GM18858 (cell line): Measurements from ENCODE around the gene TARS2.

Experiments used
- ATAC-seq: cut with Tn5 transposase; IDR thresholded peaks from one replicate; pipeline ENCODE4 v1.9.1; 2021; ENCODE audit not compliant: unreplicated experiment

Gene TARS2

DNA sequence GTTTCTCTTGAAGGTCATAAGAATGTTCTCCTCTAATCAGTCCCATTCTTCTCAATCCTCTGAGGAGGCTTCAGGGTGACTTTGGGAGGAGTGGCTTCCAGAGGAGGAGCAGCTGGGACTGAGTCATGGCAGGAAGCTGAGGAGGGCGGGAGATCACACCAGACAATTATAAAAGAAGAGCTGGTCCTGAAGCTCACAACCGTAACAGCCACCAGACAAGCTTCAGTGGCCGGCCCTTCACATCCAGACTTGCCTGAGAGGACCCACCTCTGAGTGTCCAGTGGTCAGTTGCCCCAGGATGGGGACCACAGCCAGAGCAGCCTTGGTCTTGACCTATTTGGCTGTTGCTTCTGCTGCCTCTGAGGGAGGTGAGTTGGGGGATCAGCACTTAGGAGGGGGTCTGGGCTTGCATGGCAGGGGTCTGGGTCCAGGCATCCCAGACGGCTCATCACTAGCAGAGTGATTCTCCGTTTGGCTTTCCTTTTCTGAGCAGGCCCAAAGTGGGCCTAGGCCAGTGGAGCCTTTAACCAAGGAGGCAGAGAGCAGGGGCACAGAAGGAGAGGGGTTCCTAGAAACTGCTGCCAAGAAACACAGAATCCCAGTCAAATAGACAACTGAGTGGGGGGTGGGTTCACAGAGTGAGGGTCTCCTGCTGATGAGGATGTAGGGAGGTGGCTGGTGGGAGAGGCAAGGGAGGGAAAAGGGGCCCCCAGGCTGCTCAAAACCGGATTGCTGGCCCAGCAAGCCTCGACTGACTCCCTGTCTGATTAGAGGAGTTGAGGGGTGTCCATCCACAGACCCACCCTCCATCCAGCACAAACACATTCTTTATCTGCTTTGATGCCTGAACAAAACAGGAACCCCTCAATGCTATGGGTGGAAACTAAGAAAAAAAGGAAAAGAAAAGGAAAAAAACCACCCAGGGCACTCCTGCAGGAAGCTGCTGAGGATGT lies 21.0 kb downstream of the TARS2 start, which contains the start of gene ECM1:
Gene ECM1, plus strand, starts transcription at position 198 of the 953 bp plus-strand sequence. Its CDS starts 101 bp downstream, at position 299.
- no peak for ATAC-seq

DNA sequence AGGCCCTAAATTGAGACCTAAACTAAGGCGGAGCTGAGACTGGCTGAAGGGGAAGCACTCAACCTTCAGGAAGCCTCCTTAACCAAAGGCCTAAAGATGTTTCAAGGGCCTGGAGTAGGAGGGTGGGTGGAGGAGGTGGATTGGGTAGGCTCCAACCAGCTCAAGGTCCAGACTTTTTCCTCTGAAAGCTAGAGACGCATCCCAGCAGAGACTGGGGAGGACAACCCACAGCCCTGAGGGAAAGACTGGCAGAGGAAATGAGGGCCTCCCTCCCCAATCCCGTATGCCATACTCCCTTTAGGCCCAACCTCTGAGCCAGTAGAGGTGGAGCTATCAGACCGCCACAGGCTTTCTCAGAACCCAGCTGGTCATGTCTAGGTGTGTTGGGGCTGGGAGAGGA lies 21.8 kb downstream of the TARS2 start:
- no peak for ATAC-seq

DNA sequence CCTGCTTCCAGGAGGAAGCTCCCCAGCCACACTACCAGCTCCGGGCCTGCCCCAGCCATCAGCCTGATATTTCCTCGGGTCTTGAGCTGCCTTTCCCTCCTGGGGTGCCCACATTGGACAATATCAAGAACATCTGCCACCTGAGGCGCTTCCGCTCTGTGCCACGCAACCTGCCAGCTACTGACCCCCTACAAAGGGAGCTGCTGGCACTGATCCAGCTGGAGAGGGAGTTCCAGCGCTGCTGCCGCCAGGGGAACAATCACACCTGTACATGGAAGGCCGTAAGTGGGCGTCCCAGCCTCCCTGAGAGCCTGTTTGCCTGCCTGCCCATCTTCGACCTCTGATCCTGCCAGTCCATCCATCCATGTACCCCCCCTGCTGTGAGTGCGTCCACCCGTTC lies 24.3 kb downstream of the TARS2 start:
- no peak for ATAC-seq

DNA sequence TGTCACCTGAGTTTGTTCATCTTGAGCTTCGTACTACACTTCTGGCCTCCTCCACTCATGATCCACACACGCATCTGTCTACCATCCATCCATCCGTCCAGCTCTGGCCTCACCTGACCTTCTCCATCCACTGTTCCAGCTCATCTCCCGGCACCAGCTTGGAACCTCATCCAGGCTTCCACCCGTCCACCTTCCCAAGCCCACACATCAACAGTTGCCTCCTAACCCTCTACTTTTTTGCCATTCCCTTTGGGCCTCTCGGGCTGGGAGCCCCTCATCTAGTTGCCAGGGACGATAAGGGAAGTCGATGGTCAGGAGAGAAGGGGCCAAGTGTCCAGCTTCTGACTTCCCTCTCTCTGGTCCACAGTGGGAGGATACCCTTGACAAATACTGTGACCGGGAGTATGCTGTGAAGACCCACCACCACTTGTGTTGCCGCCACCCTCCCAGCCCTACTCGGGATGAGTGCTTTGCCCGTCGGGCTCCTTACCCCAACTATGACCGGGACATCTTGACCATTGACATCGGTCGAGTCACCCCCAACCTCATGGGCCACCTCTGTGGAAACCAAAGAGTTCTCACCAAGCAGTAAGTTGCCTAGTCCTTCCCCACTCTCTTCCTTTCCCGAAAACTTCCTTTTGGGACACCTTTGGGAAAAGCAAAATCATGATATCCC lies 24.9 kb downstream of the TARS2 start:
- no peak for ATAC-seq

DNA sequence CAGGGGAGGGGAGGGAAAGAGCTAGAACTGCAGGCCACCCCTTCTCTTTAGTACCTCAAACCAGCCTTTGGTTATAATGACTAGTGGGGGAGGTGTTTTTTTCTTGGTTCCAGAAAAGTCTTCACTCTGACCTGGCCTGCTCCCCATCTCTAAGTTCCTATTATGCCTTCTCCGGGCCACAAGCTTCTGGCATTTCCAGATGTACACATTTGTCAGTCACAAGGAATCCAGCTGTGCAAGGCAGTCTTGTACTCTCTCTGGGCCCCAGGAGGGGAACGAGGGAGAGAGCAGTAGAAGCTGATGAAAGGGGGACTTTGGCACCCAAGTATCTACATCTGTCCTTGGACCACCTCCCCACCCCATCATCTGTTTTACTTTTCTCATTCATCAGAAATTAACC lies 25.6 kb downstream of the TARS2 start:
- no peak for ATAC-seq

DNA sequence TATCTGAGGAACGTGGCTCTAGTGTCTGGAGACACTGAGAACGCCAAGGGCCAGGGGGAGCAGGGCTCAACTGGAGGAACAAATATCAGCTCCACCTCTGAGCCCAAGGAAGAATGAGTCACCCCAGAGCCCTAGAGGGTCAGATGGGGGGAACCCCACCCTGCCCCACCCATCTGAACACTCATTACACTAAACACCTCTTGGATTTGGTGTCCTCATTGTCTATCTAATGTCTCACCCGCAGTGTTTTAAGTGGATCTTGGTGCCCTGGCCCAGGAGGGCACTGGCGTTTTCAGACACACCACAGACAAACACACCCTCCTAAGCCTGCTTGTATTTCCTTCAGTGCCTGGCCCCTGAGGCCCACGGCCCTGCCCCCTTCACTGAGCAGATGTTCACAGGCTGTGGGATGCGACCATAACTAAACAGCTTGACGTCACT lies 26.2 kb downstream of the TARS2 start:
- no peak for ATAC-seq

DNA sequence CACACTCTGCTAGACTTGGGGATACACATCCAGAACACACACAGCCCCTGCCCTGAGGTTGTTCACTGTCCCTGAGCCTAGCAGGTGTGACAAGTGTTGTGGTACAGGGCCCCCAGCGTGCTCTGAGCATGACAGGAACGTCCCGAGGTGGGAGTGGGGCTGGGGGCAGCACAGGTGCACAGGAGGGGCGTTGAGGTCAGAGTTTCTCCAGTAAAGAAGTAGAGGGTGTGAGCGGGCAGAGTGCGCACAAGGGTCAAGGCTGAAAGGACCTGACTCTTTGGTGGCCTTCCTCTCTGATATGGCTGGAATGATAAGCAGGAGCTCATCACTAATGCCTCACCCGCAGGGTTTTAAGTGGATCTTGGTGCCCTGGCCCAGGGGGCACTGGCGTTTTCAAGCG lies 27.0 kb downstream of the TARS2 start:
- ATAC-seq, result no peak

DNA sequence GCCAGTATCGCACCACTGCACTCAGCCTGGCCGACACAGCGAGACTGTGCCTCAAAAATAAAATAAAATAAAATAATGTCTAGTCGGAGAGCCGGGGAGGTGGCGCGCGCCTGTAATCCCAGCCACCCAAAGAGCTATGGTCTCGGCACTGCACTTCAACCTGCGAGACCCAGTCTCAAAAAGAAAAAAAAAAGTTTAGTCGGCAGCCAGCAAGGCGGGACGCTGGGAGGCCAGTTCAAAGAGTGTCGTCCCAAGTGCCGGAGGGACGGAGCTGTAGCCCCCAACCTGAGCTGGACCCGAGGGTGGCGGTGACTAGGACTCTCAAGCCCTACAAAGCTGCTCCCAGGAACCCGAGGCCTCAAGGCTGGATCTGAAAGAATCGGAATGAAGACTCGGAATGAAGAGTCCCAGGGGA lies 27.7 kb downstream of the TARS2 start:
- ATAC-seq, result no peak

DNA sequence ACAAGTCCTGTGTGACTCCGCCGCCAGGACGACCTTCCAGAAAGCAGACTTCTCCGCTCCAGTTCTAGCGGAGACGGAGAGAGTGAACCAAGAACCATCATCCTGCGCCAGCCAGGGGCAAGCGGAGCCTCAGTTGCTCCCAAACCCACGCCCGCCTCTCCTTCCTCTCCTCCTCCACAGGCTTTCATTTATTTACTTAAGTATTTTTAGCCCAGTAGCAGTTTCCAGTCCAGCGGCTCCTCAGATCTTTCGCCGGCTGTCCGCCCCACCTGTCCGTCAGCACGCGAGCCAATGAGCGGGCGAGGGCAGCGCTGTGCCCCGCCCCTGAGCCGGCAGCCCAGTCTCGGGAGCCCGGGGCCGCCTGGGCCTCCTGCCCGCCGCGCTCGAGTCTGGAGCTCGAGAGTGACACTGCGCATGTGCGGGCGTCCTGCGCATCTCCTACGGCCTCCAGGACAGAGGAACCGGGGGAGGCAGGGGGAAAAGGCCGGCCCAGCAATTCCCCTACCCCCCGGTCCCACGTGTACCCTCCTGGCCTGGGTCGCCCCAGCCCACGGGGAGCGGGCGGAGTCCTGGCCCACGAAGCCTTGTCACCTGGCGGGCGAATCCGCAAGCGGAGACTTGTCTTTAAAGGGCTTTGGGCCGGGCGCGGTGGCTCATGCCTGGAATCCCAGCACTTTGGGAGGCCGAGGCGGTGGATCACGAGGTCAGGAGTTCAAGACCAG lies 28.3 kb downstream of the TARS2 start, which contains the start of gene FALEC:
Gene FALEC, plus strand, starts transcription at position 425 of the 722 bp plus-strand sequence.
- ATAC-seq, result peak; percentile 81

DNA sequence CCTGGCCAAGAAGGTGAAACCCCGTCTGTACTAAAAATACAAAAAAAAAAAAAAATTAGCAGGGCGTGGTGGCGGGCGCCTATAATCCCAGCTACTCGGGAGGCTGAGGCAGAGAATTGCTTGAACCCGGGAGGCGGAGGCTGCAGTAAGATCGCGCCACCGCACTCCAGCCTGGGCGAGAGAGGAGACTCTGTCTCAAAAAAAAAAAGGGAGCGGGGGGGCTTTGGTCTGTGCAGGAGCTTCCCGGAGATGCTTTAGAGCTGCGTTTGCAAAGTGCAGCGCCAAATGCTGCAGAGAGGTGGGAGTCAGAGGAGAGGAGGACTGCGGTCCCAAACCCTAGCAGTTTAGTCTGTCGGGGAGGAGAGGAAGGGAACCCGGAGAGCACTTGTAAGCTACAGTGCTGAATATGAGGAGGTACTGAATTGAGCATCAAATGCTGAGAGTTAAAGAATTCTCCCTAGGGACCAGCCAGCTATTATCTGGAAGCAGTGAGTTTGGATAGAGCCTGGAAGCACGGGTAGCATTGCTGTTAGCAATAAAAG lies 28.9 kb downstream of the TARS2 start:
- no peak for ATAC-seq

DNA sequence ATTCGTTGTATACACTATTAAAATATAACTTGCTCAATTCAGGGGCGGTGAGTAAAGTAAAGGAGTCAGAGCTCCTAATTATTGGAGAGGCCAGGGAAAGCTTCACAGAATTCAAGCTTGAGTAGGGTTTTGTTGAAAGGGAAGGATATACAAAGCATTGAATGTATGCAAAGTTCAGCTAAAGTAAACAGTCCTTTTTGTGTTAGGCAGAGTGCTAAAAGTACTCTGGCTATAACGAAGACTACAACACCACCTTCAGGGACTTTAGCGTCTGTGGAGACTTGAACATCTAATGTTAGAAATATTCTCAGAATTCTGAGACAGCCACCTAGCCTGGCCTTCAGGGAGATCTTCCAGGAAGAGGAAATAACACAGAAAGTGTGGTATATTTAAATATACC lies 29.4 kb downstream of the TARS2 start:
- no peak for ATAC-seq

DNA sequence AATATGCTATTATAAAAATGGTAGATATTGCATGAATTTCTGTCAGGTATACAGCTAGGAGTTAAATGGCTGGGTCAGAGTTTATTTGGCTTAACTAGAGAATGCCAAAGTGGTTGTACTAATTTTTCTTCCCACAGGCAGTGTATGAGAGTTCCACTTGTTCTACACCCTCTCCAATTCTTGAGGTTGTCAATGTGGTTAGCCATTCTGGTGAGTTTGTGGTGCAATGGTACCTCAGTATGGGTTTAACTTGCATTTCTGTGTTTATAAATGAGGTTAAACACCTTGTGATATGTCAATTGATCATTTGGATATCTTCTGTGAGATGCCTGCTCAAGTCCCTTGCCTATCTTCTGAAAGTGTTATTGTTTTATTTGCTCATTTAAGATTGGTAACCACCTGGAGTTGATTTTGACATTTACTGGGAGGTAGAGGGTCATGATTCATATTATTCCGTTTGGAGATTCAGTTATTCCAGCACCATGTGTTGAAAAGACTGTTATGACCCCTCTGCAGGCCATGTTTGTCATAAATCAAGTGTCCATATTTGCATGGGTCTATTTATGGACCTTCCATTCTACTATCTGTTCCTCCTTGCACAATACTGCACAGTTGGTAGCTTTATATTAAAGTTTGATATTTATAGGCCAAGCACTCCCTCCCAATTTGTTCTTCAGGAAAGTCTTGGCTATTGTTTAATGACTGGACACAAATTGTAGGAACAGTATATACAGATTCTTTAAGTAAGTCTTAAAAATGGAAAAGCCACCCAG lies 34.2 kb downstream of the TARS2 start:
- ATAC-seq, result no peak

DNA sequence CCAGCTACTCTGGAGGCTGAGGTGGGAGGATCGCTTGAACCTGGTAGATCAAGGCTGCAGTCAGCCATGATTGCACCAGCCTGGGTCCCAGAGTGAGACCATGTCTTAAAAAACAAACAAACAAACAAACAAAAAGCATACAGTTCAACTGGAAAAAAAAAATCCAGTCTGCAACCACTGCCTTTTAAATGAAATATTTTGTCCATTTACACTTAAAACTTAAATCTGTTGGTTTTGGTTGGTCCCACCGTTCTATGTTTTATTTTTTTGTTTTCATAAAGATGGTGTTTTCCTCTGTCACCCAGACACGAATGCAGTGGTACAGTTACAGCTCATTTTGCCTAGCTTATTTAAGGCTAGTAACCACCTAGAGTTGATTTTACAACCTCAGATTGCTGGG lies 38.1 kb downstream of the TARS2 start:
- no peak for ATAC-seq

DNA sequence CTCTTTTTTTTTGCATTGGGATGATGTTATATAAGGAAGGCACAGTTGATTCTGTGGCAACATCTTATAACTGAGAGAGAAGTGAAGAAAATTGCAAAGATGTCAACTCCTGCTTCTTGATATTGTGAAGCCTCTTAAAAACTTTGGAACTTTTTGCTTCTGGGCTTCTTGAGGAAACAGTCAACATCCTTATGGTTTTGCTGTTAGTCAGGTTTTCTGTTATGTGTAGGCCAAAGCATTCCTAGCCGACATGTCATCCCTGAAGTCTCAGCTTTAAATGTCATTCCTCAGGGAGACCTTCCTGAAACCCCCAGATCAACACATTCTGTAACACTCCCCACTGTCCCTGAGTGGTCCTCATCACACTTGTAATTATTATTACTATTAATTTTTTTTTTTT lies 41.0 kb downstream of the TARS2 start:
- ATAC-seq, result no peak

DNA sequence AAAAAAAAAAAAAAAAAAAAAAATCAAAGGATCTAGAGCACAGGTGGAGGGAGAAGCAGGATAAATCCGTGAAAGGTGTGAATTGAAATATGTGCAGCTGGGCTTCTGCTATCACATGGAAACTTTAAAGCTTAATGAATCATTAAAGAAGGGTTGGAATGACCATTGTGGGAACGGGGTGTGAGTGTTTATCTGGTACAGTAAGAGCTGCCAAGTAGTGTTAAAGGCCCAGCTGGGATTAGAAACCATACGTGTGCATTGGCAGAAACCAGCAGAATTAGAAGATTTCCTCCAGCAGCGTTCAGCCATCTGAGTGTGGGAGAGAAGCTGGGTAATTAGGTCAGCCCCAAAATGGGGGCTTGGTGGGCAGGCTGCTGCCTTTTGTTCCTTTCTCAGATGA lies 41.8 kb downstream of the TARS2 start:
- no peak for ATAC-seq

DNA sequence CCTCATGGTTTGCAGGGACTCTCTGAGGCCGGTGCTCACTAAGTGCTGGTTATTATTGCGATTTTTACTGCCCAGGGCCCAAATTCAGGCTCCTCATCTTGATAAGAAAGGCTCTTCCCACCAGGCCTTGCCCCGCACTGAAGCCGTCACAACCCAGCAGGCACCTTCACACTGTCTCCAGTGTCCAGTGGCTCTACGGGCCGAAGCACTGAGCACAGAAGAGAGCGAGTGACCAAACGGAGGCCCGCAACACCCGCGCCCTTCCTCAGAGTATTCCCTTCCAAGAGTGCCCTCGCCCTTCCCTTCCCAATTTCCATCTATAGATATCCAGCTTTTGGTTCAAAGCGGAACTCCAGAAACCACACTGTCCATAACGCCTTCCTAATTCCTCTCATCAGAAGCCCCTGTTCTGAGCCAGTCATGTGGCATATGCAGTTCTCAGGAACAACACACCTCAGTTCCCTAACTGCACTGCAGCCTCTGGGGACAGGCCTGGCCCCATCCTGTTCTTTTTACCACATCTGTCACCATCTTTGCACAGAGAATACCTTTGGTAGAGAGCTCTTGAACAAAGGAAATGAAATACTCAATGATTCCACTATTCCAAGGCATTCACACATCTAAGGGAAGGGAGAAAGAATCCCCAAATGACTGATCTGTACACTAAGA lies 43.4 kb downstream of the TARS2 start:
- no peak for ATAC-seq

DNA sequence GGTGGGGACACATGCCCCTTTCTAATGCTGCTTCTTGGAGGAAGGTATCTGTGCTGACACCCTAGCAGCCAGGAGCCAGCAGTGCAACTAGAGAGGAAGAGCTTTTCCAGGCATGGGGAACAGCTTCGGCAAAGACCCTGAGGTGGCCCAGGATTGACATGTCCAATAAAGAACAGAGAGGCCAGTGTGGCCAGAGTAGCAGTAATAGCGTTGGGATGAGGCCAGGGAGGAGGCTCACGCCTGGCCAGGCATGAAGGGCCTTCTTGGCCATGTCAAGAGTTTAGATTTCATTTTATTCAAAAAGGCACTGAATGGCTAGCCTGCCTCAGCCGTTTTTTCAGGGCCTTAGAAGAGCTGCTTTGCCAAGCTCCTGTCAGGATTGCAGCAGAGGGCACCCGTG lies 45.6 kb downstream of the TARS2 start:
- no peak for ATAC-seq

DNA sequence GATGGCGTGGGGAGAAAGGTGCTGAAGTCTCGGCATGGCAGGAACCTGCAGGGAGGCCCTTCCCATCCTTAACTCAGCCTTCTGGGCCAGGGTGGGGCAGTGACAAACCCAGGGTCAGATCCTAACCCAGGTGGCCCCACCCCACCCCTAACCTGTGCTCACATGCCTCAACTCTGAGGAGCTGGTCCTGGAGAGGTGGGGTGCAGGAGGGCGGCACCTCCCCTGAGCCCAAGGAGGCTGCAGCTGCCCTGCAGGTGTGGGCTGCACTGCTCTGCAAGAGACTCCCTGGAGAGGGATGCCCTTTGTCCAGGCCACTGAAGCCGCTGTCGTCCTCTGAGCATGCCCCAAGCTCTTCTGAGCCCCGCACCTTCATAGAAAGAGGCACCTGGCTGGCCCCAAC lies 46.8 kb downstream of the TARS2 start:
- no peak for ATAC-seq

DNA sequence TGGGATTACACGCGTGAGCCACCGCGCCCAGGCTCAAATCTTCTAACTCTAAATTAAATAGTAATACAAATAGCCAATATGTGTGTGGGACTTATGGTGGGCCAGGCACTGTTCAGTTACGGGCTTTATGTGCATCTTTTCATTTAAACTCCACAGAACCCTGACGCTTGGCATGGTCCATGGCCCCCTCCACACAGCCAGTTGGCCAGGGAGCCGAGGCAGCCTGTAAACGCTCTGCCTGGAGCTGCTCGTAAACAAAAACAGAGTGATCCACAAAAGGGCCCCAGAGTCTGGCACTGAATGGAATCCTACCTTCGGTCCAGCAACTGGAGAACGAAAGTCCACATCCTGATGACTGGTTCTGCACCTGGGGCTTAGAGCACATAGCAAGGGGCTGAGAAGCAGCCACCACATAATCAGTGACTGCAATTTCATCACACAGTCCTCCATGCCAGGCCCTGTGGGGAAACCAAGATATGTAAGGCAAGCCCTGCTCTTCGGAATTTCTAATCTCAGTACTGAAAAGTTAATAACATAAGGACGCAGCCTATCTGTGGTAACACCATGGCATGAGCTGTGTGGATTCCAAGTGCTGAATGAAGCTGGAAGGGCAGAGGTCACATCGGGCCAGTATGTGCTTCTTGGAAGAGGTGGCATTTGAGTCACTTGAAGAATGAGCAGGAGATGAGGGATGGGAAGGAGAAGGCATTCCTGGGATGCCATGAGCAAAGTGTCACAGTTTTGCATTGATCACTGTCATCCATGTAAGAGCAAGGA lies 48.5 kb downstream of the TARS2 start:
- ATAC-seq, result no peak
